ENCODE measurements around the gene IL1RAPL2. TPM values are rescaled to one million over a fixed set of nuclear protein-coding genes. Genes with fewer than 3 reads are reported as not detected.
"Not testable (repeated sequence)": the region's sequence is repeated elsewhere in the genome, so short reads cannot be mapped to it uniquely, and the experiment has no call there.

The IL1RAPL2 gene
- total RNA-seq, 4 donors from 2014 or later, result 0.19 to 0.38 TPM; not detected in 2

DNA sequence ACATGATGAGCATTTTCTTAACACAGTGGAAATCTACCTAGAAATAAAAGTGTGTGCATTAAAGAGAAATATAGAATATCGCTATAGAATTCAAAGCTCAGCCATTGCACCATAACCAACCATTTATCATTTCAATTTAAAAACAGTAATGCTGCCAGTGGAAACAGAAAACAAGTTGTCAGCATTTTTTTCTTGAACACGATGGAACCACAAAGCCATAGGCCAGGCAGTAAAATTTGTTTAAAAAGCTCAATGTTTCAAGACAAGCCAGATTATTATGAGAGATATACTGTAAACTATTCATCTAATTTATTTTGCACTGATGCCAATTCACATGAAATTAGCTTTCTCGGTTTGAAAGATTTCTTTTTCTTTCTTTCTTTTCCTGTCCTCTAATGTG is 1209.7 kb downstream of the IL1RAPL2 start:
- 31 to 38% methylated on average over 3 of the region's 3 CpGs for WGBS, 2 donors

GRCh38 chrX:105781804-105782203 is 1215.8 kb downstream of the IL1RAPL2 start:
- H3K4me3 ChIP-seq (ENCODE audit: low read depth, poor library complexity, severe bottlenecking), result no peak overlapping the region
- no peak for TF ChIP-seq POLR2A (IDR thresholded peaks at IDR 0.05)
- TF ChIP-seq, protein P1, sequence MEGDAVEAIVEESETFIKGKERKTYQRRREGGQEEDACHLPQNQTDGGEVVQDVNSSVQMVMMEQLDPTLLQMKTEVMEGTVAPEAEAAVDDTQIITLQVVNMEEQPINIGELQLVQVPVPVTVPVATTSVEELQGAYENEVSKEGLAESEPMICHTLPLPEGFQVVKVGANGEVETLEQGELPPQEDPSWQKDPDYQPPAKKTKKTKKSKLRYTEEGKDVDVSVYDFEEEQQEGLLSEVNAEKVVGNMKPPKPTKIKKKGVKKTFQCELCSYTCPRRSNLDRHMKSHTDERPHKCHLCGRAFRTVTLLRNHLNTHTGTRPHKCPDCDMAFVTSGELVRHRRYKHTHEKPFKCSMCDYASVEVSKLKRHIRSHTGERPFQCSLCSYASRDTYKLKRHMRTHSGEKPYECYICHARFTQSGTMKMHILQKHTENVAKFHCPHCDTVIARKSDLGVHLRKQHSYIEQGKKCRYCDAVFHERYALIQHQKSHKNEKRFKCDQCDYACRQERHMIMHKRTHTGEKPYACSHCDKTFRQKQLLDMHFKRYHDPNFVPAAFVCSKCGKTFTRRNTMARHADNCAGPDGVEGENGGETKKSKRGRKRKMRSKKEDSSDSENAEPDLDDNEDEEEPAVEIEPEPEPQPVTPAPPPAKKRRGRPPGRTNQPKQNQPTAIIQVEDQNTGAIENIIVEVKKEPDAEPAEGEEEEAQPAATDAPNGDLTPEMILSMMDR (IDR thresholded peaks at IDR 0.05), result no peak
- intact Hi-C loops (cut with DNase I; ENCODE audit: low total_unique reads), result no loop called here
- WGBS, 2 donors, result 32 to 67% methylated on average over 1 of the region's 1 CpG
- DNase-seq (ENCODE audit: low spot score in 2 of 2), result no peak

More for the DNA sequence above, 1209.7 kb downstream of the IL1RAPL2 start:
- H3K4me3 ChIP-seq (ENCODE audit: low read depth, poor library complexity, severe bottlenecking), result no peak overlapping the region
- intact Hi-C loops (cut with DNase I; ENCODE audit: low total_unique reads), result no loop called here
- no peak for DNase-seq (ENCODE audit: low spot score in 2 of 2)
- TF ChIP-seq, protein P1 (IDR thresholded peaks at IDR 0.05), result no peak
- no peak for TF ChIP-seq POLR2A (IDR thresholded peaks at IDR 0.05)

DNA sequence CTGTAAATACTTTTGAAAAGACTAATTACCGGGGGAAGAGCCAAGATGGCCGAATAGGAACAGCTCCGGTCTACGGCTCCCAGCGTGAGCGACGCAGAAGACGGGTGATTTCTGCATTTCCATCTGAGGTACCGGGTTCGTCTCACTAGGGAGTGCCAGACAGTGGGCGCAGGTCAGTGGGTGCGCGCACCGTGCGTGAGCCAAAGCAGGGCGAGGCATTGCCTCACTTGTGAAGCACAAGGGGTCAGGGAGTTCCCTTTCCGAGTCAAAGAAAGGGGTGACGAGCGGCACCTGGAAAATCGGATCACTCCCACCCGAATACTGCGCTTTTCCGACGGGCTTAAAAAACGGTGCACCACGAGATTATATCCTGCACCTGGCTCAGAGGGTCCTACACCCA is 1230.9 kb downstream of the IL1RAPL2 start:
- 85 to 93% methylated on average over 26 of the region's 26 CpGs for WGBS, 2 donors
- DNase-seq (ENCODE audit: low spot score in 2 of 2); intact Hi-C loops (cut with DNase I; ENCODE audit: low total_unique reads); H3K4me3 ChIP-seq (ENCODE audit: low read depth, poor library complexity, severe bottlenecking): not testable (repeated sequence)

DNA sequence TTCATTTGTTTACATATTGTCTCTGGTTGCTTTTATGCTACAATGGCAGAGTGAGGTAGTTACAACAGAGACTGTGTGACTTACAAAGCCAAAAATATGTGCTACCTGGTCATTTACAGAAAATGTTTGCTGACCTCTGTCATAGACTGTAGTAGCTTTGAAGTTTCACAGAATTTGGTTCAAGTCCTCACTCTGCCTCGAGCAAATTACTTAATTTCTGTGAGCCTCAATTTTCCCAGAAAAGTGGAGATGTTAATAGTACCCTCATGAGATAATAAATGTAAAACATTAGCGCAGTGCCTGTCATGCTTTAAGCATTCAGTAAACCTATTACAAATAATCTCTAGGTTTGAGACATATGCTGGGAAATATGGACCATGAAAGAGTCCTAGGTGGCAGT is 1237.9 kb downstream of the IL1RAPL2 start:
- no peak for DNase-seq (ENCODE audit: low spot score in 2 of 2)

DNA sequence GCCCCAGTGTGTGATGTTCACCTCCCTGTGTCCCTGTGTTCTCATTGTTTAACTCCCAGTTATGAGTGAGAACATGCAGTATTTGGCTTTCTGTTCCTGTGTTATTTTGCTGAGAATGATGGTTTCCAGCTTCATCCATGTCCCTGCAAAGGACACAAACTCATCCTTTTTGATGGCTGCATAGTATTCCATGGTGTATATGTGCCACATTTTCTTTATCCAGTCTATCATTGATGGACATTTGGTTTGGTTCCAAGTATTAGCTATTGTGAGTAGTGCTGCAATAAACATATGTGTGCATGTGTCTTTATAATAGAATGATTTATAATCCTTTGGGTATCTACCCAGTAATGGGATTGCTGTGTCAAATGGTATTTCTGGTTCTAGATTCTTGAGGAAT is 1239.7 kb downstream of the IL1RAPL2 start:
- not testable (repeated sequence) for H3K4me3 ChIP-seq (ENCODE audit: low read depth, poor library complexity, severe bottlenecking)

More for the DNA sequence above, 1237.9 kb downstream of the IL1RAPL2 start:
- WGBS, 2 donors, result 61 to 83% methylated on average over 2 of the region's 2 CpGs
- H3K4me3 ChIP-seq (ENCODE audit: low read depth, poor library complexity, severe bottlenecking), result no peak overlapping the region
- intact Hi-C loops (cut with DNase I; ENCODE audit: low total_unique reads), result no loop called here
- TF ChIP-seq, protein P1 (IDR thresholded peaks at IDR 0.05), result no peak
- no peak for TF ChIP-seq POLR2A (IDR thresholded peaks at IDR 0.05)

GRCh38 chrX:105816517-105816916 is 1250.5 kb downstream of the IL1RAPL2 start:
- intact Hi-C loops (cut with DNase I; ENCODE audit: low total_unique reads), result no loop called here
- H3K4me3 ChIP-seq (ENCODE audit: low read depth, poor library complexity, severe bottlenecking), result no peak overlapping the region
- WGBS, 2 donors, result 63 to 86% methylated on average over 2 of the region's 2 CpGs
- TF ChIP-seq POLR2A (IDR thresholded peaks at IDR 0.05), result no peak
- TF ChIP-seq, protein P1 (IDR thresholded peaks at IDR 0.05), result no peak
- DNase-seq (ENCODE audit: low spot score in 2 of 2), result no peak

More for the DNA sequence above, 1239.7 kb downstream of the IL1RAPL2 start:
- DNase-seq (ENCODE audit: low spot score in 2 of 2); intact Hi-C loops (cut with DNase I; ENCODE audit: low total_unique reads): not testable (repeated sequence)
